ENCODE measurements around the gene IMMP2L. TPM values are rescaled to one million over a fixed set of nuclear protein-coding genes. Genes with fewer than 3 reads are reported as not detected.

The IMMP2L gene
- total RNA-seq, 2 donors from 2014 or later, result 13.1 to 22.7 TPM

DNA sequence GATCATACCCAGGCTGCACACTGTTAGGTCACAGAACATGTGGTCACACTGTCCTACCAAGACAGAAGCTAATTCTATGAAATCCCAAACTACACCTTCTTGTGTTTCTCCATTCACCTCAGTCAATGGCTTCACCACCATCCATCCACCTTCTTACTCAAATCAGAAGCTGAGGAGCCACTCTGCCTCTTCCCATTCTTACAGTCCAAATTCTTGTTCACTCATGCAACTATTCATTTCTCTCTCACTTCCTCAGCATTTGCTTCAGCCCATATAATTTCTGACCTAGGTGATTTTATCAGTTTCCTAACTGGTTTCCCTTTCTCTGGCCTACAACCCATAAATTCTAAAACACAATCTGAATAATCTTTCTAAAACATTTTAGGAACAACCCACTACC, 242.2 kb downstream of the IMMP2L start:
- TF ChIP-seq, protein P1, sequence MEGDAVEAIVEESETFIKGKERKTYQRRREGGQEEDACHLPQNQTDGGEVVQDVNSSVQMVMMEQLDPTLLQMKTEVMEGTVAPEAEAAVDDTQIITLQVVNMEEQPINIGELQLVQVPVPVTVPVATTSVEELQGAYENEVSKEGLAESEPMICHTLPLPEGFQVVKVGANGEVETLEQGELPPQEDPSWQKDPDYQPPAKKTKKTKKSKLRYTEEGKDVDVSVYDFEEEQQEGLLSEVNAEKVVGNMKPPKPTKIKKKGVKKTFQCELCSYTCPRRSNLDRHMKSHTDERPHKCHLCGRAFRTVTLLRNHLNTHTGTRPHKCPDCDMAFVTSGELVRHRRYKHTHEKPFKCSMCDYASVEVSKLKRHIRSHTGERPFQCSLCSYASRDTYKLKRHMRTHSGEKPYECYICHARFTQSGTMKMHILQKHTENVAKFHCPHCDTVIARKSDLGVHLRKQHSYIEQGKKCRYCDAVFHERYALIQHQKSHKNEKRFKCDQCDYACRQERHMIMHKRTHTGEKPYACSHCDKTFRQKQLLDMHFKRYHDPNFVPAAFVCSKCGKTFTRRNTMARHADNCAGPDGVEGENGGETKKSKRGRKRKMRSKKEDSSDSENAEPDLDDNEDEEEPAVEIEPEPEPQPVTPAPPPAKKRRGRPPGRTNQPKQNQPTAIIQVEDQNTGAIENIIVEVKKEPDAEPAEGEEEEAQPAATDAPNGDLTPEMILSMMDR (IDR thresholded peaks at IDR 0.05), result no peak
- Histone ChIP-seq H3K27ac (no peak overlapping the region), H3K36me3 (no peaks in the 10 kb centered on the region), H3K4me1 (ENCODE audit: control insufficient read depth in 1 of 2, low read depth in 2 of 2) (peaks cover 0 to 4% of the 10 kb centered on the region in 2 donors), H3K9me3 (no peaks in the 10 kb centered on the region), H3K4me3 (no peak overlapping the region), H3K27me3 (replicated peaks; ENCODE audit: insufficient read depth) (no peaks in the 10 kb centered on the region)
- ATAC-seq (ENCODE audit: insufficient number of reproducible peaks, low FRiP score, low read depth) (no peak), DNase-seq (ENCODE audit: low spot score) (no peak)

DNA sequence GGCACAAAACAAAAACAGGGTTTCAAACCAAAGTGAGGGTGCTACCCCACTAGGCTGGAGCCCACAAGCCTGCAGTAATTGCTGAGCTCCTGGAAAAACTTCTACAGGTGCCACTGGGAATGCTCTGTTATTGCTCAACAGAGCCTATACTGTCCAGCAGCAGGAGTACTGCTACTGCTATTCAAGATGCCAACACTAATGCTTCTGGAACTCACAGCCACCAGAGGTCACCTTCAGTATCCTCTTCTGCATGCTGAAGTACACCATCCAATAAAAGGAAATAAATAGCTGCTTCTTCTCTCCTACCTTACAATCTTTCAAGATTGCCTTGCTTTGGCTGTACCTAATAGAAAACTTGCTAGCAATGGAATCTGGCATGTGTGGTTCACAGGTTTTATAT, 249.3 kb downstream of the IMMP2L start:
- H3K27me3 ChIP-seq (replicated peaks; ENCODE audit: insufficient read depth), result no peaks in the 10 kb centered on the region
- TF ChIP-seq, protein P1 (IDR thresholded peaks at IDR 0.05), result no peak
- ATAC-seq (ENCODE audit: insufficient number of reproducible peaks, low FRiP score, low read depth) (no peak), DNase-seq (ENCODE audit: low spot score) (no peak)
- H3K27ac ChIP-seq, result no peak overlapping the region
- H3K4me1 ChIP-seq (ENCODE audit: control insufficient read depth in 1 of 2, low read depth in 2 of 2), result no peaks in the 10 kb centered on the region
- no peak overlapping the region for H3K4me3 ChIP-seq
- no peaks in the 10 kb centered on the region for H3K9me3 ChIP-seq
- no peaks in the 10 kb centered on the region for H3K36me3 ChIP-seq

DNA sequence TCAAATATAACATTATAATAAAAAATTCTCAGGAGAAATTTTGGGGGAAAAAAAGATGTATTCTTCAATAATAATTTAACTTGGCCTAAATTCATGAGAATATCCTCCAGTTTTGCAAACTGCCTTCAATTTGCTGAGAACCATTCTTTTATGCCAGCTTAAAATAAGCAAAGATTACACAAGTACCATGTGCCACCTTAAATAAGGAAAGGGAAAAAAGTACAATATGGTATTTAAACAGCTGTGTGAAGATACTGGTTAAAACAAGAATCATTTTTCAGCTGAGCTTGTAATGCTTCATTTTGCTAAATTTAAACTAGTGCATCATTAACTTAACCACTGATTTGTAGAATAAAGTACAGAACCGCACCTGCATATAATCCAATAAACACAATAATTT, 253.6 kb downstream of the IMMP2L start:
- H3K36me3 ChIP-seq, result no peaks in the 10 kb centered on the region
- H3K27ac ChIP-seq, result no peak overlapping the region
- H3K4me1 ChIP-seq (ENCODE audit: control insufficient read depth in 1 of 2, low read depth in 2 of 2), result no peaks in the 10 kb centered on the region
- ATAC-seq (ENCODE audit: insufficient number of reproducible peaks, low FRiP score, low read depth) (no peak), DNase-seq (ENCODE audit: low spot score) (no peak)
- H3K4me3 ChIP-seq, result no peak overlapping the region
- TF ChIP-seq, protein P1 (IDR thresholded peaks at IDR 0.05), result no peak
- no peaks in the 10 kb centered on the region for H3K27me3 ChIP-seq (replicated peaks; ENCODE audit: insufficient read depth)
- no peaks in the 10 kb centered on the region for H3K9me3 ChIP-seq

DNA sequence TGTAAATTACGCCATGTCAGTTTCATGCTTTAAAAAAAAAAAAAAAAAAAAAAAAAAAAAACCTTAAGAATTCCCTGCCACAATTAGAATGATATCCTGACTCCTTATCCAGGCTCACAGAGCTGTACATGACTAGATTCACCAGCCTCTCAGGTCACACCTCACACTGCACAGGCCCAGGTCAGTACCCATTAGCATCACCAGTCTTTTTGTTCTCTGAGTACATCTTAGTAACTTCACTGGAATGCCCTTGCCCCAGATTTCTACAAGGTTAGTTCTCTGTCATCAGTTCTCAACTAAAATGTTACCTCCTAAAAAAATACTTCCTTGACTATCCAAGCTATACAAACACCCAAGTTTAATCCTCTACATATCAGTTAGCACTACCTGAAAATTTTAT, 260.4 kb downstream of the IMMP2L start:
- Histone ChIP-seq H3K36me3 (no peaks in the 10 kb centered on the region), H3K27me3 (replicated peaks; ENCODE audit: insufficient read depth) (no peaks in the 10 kb centered on the region), H3K4me3 (no peak overlapping the region), H3K4me1 (ENCODE audit: control insufficient read depth in 1 of 2, low read depth in 2 of 2) (peaks cover 1 to 8% of the 10 kb centered on the region in 2 donors), H3K9me3 (no peaks in the 10 kb centered on the region), H3K27ac (no peak overlapping the region)
- ATAC-seq (ENCODE audit: insufficient number of reproducible peaks, low FRiP score, low read depth) (no peak), DNase-seq (ENCODE audit: low spot score) (no peak)
- TF ChIP-seq, protein P1 (IDR thresholded peaks at IDR 0.05), result no peak

DNA sequence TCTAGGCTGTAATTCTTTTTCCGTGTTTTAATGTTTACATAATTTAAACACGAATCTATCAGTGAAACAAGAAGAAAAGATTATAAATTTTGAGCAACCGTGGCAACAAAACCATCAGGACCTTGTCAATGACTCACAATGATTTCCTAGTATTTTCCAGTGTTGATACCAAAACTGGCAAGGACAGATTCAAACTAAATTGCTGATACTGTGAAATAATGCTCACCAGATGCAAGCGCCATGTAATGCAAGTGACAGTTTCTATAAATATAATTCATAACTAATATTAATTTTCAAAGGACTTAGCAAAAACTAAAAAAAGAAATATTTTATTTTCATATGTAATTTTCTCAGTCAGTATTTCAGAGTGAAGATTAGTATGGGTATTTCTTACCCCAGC, 267.8 kb downstream of the IMMP2L start:
- no peak for ATAC-seq (ENCODE audit: insufficient number of reproducible peaks, low FRiP score, low read depth)
- no peaks in the 10 kb centered on the region for H3K27me3 ChIP-seq (replicated peaks; ENCODE audit: insufficient read depth)
- H3K36me3 ChIP-seq, result no peaks in the 10 kb centered on the region
- TF ChIP-seq, protein P1 (IDR thresholded peaks at IDR 0.05), result no peak
- H3K4me3 ChIP-seq, result no peak overlapping the region
- no peak overlapping the region for H3K27ac ChIP-seq
- H3K9me3 ChIP-seq, result no peaks in the 10 kb centered on the region
- peaks cover 8 to 28% of the 10 kb centered on the region in 2 donors for H3K4me1 ChIP-seq (ENCODE audit: control insufficient read depth in 1 of 2, low read depth in 2 of 2)
- DNase-seq (ENCODE audit: low spot score), result no peak

Measured in thoracic aorta (tissue), 2 donors.